PC-9 (cell line): ENCODE data around the gene DENND10. TPM values are rescaled to one million over a fixed set of nuclear protein-coding genes. Genes with fewer than 3 reads are reported as not detected.
"Not testable (repeated sequence)": the region's sequence is repeated elsewhere in the genome, so short reads cannot be mapped to it uniquely, and the experiment has no call there.

ENCODE experiments used
- BruUV-seq: library from RNA; stranded (reverse); fragments of 400-500 nt; replicated peaks from 2 replicates; lab custom pipeline; 2021; lab: Mats Ljungman, UMichigan
- CTCF ChIA-PET: fragments of 300-600 bp; sonication (Branson Sonifier 250); formaldehyde crosslinking; loops from one replicate; lab custom pipeline; 2022; ENCODE audit warnings: antibody characterized with exemption; lab: Charles Lee
- POLR2A ChIA-PET: fragments of 300-600 bp; sonication (Branson Sonifier 250); formaldehyde crosslinking; loops from one replicate; lab custom pipeline; 2022; ENCODE audit warnings: antibody characterized with exemption; ENCODE audit not compliant: unreplicated experiment; lab: Charles Lee
- DNase-seq, 2 experiments: peaks; one replicate each; pipeline versions ENCODE4 v3.0.0 to v3.0.0-alpha.2; 2015 to 2022; ENCODE audit warnings: mixed read lengths in 1 of 2
- H2AFZ ChIP-seq: fragments of 200-600 bp; sonication (generic); 2 replicates; pipeline ENCODE4 v1.8.1; 2017; ENCODE audit warnings: antibody characterized with exemption
- H3F3A ChIP-seq: fragments of 200-600 bp; sonication (generic); 2 replicates; pipeline ENCODE4 v1.8.1; 2017; ENCODE audit warnings: antibody characterized with exemption, mild to moderate bottlenecking, low read depth; ENCODE audit not compliant: insufficient read depth
- H3K27ac ChIP-seq: fragments of 200-600 bp; sonication (generic); 2 replicates; pipeline ENCODE4 v1.6.1; 2016; ENCODE audit warnings: mixed run types
- H3K27me3 ChIP-seq: fragments of 200-600 bp; sonication (generic); 2 replicates; pipeline ENCODE4 v1.6.1; 2016; ENCODE audit warnings: low read depth, mixed run types; ENCODE audit not compliant: insufficient read depth
- H3K36me3 ChIP-seq: fragments of 200-600 bp; sonication (generic); 2 replicates; pipeline ENCODE4 v1.6.1; 2016; ENCODE audit warnings: low read depth, mixed run types
- H3K4me1 ChIP-seq: fragments of 200-600 bp; sonication (generic); replicated peaks from 2 replicates; pipeline ENCODE4 v1.6.1; 2016; ENCODE audit warnings: mixed run types; ENCODE audit not compliant: insufficient read depth
- H3K4me2 ChIP-seq: fragments of 200-600 bp; sonication (generic); 2 replicates; pipeline ENCODE4 v1.6.1; 2017; ENCODE audit warnings: mixed run types
- H3K4me3 ChIP-seq: fragments of 200-600 bp; sonication (generic); 2 replicates; pipeline ENCODE4 v1.6.1; 2016; ENCODE audit warnings: mixed run types
- H3K79me2 ChIP-seq: fragments of 200-600 bp; sonication (generic); 2 replicates; pipeline ENCODE4 v1.6.1; 2017; ENCODE audit warnings: low read depth, mixed run types
- H3K9me2 ChIP-seq: fragments of 200-600 bp; sonication (generic); 2 replicates; pipeline ENCODE4 v1.8.1; 2017; ENCODE audit warnings: mild to moderate bottlenecking; ENCODE audit not compliant: insufficient read depth
- H3K9me3 ChIP-seq: fragments of 200-600 bp; sonication (generic); 2 replicates; pipeline ENCODE4 v1.8.1; 2016; ENCODE audit warnings: low read depth; ENCODE audit not compliant: insufficient read depth
- H4K20me1 ChIP-seq: fragments of 200-600 bp; sonication (generic); 2 replicates; pipeline ENCODE4 v1.8.1; 2017; ENCODE audit not compliant: insufficient read depth
- EZH2 ChIP-seq: fragments of 200-600 bp; sonication (generic); IDR thresholded peaks from 2 replicates; pipeline ENCODE4 v1.8.0; 2017; ENCODE audit warnings: antibody characterized with exemption, low read depth
- intact Hi-C: fragments of 100-400 bp; cut with micrococcal nuclease; formaldehyde crosslinking; loops from one replicate; pipeline ENCODE4 v1.10.0; 2022; ENCODE audit not compliant: unreplicated experiment
- total RNA-seq: library from RNA; stranded (reverse); gene quantifications from 2 replicates; pipeline ENCODE4 v1.2.3, GENCODE V29; 2021
- TF ChIP-seq, protein P1 (sequence below): fragments of 200-600 bp; sonication (generic); conservative IDR thresholded peaks from 2 replicates; pipeline ENCODE4 v1.6.1; 2017; ENCODE audit warnings: mixed run types, antibody characterized with exemption, mild to moderate bottlenecking, moderate library complexity

DENND10 gene
- total RNA-seq, 1 experiment from 2014 or later: 30.1 TPM

DNA sequence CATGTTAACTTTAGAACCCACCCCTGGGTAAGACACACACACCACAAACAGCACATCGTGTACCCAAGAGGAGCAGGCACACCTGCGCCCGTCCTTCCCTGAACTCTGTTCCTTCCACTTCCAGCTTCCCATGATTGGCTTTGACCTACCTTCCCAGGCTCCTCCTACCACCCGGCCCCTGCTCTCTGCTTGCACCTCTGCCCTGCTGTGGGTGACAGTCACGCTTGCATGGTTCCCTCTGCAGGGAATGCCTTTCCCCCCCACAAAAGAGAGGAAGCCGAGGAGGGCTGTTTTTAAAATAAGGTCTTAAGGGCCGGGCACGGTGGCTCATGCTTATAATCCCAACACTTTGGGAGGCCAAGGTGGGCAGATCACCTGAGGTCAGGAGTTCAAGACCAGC, 45.2 kb downstream of the DENND10 start:
- Histone ChIP-seq H4K20me1 (no peaks in the 10 kb centered on the region), H3K36me3 (no peaks in the 10 kb centered on the region), H3K27me3 (no peaks in the 10 kb centered on the region), H3F3A (no peaks in the 10 kb centered on the region), H3K4me3 (no peak overlapping the region), H3K27ac (no peak overlapping the region), H3K79me2 (no peaks in the 10 kb centered on the region), H3K4me1 (no peaks in the 10 kb centered on the region), H2AFZ (no peak overlapping the region), H3K9me3 (no peaks in the 10 kb centered on the region), H3K9me2 (no peaks in the 10 kb centered on the region), H3K4me2 (no peak overlapping the region)
- no TSS peak for BruUV-seq
- no peak for DNase-seq
- ChIA-PET CTCF (no interaction called here), POLR2A (no interaction called here)
- no peak for TF ChIP-seq EZH2
- TF ChIP-seq, protein P1, sequence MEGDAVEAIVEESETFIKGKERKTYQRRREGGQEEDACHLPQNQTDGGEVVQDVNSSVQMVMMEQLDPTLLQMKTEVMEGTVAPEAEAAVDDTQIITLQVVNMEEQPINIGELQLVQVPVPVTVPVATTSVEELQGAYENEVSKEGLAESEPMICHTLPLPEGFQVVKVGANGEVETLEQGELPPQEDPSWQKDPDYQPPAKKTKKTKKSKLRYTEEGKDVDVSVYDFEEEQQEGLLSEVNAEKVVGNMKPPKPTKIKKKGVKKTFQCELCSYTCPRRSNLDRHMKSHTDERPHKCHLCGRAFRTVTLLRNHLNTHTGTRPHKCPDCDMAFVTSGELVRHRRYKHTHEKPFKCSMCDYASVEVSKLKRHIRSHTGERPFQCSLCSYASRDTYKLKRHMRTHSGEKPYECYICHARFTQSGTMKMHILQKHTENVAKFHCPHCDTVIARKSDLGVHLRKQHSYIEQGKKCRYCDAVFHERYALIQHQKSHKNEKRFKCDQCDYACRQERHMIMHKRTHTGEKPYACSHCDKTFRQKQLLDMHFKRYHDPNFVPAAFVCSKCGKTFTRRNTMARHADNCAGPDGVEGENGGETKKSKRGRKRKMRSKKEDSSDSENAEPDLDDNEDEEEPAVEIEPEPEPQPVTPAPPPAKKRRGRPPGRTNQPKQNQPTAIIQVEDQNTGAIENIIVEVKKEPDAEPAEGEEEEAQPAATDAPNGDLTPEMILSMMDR: no peak
- intact Hi-C loops: no loop called here

DNA sequence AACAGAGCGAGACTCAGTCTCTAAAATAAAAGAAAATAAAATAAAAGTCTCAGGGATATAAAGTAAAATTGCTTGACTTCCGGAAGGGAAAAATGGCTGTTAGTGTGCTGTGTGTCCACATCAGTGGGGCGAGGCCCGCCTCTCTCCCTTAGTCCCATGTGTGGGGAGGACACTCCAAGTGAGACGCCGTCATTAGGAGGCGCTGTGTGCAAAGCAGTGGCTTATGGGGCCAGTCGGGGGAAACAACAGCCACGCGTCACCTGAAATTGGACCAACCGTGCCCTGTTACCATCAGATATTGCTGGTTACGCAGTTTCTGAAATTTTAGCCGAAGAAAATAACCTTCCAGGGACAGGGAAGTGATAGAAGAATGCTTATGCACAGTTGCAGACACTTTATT, 45.8 kb downstream of the DENND10 start:
- DNase-seq: no peak
- POLR2A ChIA-PET: no interaction called here
- H3K4me2 ChIP-seq: no peak overlapping the region
- no peaks in the 10 kb centered on the region for H3F3A ChIP-seq
- no peak overlapping the region for H3K27ac ChIP-seq
- no peaks in the 10 kb centered on the region for H3K9me3 ChIP-seq
- no TSS peak for BruUV-seq
- no peaks in the 10 kb centered on the region for H3K27me3 ChIP-seq
- no peaks in the 10 kb centered on the region for H3K9me2 ChIP-seq
- TF ChIP-seq, protein P1: no peak
- TF ChIP-seq EZH2: no peak
- no peaks in the 10 kb centered on the region for H3K79me2 ChIP-seq
- CTCF ChIA-PET: no interaction called here
- H3K4me1 ChIP-seq: no peaks in the 10 kb centered on the region
- intact Hi-C loops: no loop called here
- no peak overlapping the region for H3K4me3 ChIP-seq
- H4K20me1 ChIP-seq: no peaks in the 10 kb centered on the region
- no peaks in the 10 kb centered on the region for H3K36me3 ChIP-seq
- no peak overlapping the region for H2AFZ ChIP-seq

GRCh38 chr10:119151601-119152000, 47.7 kb downstream of the DENND10 start:
- H3K9me2 ChIP-seq, POLR2A ChIA-PET, DNase-seq, H3K79me2 ChIP-seq, H3K9me3 ChIP-seq, H4K20me1 ChIP-seq, H2AFZ ChIP-seq, H3F3A ChIP-seq, H3K27ac ChIP-seq, BruUV-seq, CTCF ChIA-PET, H3K4me2 ChIP-seq, H3K36me3 ChIP-seq, H3K4me1 ChIP-seq, intact Hi-C loops, H3K4me3 ChIP-seq, H3K27me3 ChIP-seq: not testable (repeated sequence)

GRCh38 chr10:119153041-119153440, 49.1 kb downstream of the DENND10 start:
- ChIA-PET POLR2A (no interaction called here), CTCF (no interaction called here)
- H3K4me1 ChIP-seq: no peaks in the 10 kb centered on the region
- H3K9me3 ChIP-seq: no peaks in the 10 kb centered on the region
- no peaks in the 10 kb centered on the region for H3K27me3 ChIP-seq
- TF ChIP-seq, protein P1: no peak
- DNase-seq: no peak
- H3K9me2 ChIP-seq: no peaks in the 10 kb centered on the region
- no peaks in the 10 kb centered on the region for H3K36me3 ChIP-seq
- BruUV-seq: no TSS peak
- no peak overlapping the region for H3K4me2 ChIP-seq
- no peaks in the 10 kb centered on the region for H4K20me1 ChIP-seq
- no peak overlapping the region for H3K4me3 ChIP-seq
- H3F3A ChIP-seq: no peaks in the 10 kb centered on the region
- no peak overlapping the region for H2AFZ ChIP-seq
- H3K27ac ChIP-seq: no peak overlapping the region
- H3K79me2 ChIP-seq: no peaks in the 10 kb centered on the region
- intact Hi-C loops: no loop called here
